SK-N-DZ (cell line): Measurements from ENCODE around the gene KLK3.
A peak's percentile ranks its signal among the peaks of the same experiment; 100 is the strongest.
"Not testable (repeated sequence)": the region's sequence is repeated elsewhere in the genome, so short reads cannot be mapped to it uniquely, and the experiment has no call there.

Experiments
- DNase-seq: peaks from one replicate; pipeline ENCODE4 v3.0.0-alpha.2; 2015; ENCODE audit warnings: low spot score

Gene KLK3

DNA sequence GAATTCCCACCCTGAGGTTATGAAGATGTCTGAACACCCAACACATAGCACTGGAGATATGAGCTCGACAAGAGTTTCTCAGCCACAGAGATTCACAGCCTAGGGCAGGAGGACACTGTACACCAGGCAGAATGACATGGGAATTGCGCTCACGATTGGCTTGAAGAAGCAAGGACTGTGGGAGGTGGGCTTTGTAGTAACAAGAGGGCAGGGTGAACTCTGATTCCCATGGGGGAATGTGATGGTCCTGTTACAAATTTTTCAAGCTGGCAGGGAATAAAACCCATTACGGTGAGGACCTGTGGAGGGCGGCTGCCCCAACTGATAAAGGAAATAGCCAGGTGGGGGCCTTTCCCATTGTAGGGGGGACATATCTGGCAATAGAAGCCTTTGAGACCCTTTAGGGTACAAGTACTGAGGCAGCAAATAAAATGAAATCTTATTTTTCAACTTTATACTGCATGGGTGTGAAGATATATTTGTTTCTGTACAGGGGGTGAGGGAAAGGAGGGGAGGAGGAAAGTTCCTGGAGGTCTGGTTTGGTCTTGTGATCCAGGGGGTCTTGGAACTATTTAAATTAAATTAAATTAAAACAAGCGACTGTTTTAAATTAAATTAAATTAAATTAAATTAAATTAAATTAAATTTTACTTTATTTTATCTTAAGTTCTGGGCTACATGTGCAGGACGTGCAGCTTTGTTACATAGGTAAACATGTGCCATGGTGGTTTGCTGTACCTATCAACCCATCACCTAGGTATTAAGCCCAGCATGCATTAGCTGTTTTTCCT, 7.0 kb downstream of the KLK3 start:
- DNase-seq, result peak; percentile 77

DNA sequence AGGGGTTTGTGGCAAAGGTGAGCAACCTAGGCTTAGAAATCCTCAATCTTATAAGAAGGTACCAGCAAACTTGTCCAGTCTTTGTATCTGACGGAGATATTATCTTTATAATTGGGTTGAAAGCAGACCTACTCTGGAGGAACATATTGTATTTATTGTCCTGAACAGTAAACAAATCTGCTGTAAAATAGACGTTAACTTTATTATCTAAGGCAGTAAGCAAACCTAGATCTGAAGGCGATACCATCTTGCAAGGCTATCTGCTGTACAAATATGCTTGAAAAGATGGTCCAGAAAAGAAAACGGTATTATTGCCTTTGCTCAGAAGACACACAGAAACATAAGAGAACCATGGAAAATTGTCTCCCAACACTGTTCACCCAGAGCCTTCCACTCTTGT, 14.8 kb downstream of the KLK3 start:
- DNase-seq, result no peak

DNA sequence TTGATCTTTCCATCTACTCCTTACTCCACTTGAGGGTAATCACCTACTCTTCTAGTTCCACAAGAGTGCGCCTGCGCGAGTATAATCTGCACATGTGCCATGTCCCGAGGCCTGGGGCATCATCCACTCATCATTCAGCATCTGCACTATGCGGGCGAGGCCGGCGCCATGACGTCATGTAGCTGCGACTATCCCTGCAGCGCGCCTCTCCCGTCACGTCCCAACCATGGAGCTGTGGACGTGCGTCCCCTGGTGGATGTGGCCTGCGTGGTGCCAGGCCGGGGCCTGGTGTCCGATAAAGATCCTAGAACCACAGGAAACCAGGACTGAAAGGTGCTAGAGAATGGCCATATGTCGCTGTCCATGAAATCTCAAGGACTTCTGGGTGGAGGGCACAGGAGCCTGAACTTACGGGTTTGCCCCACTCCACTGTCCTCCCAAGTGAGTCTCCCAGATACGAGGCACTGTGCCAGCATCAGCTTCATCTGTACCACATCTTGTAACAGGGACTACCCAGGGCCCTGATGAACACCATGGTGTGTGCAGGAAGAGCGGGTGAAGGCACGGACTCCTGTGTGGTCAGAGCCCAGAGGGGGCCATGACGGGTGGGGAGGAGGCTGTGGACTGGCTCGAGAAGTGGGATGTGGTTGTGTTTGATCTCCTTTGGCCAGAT, 15.8 kb downstream of the KLK3 start:
- no peak for DNase-seq

DNA sequence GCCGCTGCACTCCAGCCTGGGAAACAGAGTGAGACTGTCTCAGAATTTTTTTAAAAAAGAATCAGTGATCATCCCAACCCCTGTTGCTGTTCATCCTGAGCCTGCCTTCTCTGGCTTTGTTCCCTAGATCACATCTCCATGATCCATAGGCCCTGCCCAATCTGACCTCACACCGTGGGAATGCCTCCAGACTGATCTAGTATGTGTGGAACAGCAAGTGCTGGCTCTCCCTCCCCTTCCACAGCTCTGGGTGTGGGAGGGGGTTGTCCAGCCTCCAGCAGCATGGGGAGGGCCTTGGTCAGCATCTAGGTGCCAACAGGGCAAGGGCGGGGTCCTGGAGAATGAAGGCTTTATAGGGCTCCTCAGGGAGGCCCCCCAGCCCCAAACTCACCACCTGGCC, 18.3 kb downstream of the KLK3 start, which contains the start of gene KLK2:
Gene KLK2 (plus strand): TSS at position 384 of the 400 bp plus-strand sequence. CDS start 35 bp downstream, outside the sequence.
- DNase-seq, result no peak

DNA sequence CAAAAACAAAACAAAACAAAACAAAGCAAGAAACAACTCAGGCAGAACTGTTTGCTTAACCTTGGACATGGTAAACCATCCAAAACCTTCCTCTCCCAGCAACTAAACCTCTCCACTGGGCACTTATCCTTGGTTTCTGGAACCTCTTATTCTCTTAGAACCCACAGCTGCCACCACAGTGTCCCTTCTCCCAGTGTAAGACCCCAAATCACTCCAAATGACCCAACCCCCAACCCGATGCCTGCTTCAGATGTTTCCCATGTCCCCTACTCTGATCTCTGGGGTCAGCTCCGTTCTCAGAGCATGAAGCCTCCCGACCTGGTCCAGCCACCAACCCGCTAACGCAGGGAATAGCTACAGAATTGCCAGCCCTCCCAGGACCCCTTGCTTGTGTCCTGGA, 19.5 kb downstream of the KLK3 start:
- no peak for DNase-seq

DNA sequence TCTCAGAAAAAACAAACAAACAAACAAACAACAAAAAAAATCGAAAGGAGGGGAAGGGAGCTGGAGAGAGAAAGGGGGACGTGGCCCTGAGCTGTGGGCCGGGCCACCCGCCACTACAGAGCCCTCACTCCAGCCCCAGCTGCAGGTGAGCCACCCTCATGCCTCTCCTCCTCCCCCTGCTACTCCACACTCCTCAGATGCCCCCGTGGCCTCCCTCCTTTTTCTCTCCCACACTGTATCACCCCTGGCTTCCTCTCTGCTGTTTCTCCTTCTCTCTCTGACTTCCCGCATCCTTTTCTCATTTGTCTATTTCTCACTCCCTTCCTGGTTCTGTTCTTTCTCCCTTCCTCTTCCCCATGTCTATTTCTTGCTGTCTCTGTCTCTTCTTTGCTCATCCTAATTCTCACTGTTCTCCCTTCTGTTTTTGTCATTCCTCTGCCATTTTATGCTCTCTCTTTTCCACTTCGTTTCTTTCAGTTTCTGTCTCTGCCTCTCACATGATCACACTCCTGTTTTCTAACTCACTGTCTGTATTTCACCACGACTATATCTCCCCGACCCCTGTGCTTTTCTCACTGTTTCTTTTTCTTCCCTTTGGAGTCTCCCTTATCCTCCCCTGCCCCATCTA, 21.2 kb downstream of the KLK3 start:
- no peak for DNase-seq

DNA sequence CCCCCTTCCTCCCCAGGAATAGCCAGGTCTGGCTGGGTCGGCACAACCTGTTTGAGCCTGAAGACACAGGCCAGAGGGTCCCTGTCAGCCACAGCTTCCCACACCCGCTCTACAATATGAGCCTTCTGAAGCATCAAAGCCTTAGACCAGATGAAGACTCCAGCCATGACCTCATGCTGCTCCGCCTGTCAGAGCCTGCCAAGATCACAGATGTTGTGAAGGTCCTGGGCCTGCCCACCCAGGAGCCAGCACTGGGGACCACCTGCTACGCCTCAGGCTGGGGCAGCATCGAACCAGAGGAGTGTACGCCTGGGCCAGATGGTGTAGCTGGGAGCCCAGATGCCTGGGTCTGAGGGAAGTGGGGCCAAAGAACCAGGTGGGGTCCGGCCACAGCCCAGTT, 21.7 kb downstream of the KLK3 start:
- no peak for DNase-seq

DNA sequence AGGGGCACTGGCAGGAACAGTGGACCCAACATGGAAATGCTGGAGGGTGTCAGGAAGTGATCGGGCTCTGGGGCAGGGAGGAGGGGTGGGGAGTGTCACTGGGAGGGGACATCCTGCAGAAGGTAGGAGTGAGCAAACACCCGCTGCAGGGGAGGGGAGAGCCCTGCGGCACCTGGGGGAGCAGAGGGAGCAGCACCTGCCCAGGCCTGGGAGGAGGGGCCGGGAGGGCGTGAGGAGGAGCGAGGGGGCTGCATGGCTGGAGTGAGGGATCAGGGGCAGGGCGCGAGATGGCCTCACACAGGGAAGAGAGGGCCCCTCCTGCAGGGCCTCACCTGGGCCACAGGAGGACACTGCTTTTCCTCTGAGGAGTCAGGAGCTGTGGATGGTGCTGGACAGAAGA, 22.6 kb downstream of the KLK3 start:
- no peak for DNase-seq

DNA sequence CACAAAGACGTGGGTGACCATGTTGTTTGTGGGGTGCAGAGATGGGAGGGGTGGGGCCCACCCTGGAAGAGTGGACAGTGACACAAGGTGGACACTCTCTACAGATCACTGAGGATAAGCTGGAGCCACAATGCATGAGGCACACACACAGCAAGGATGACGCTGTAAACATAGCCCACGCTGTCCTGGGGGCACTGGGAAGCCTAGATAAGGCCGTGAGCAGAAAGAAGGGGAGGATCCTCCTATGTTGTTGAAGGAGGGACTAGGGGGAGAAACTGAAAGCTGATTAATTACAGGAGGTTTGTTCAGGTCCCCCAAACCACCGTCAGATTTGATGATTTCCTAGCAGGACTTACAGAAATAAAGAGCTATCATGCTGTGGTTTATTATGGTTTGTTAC, 24.1 kb downstream of the KLK3 start:
- no peak for DNase-seq

DNA sequence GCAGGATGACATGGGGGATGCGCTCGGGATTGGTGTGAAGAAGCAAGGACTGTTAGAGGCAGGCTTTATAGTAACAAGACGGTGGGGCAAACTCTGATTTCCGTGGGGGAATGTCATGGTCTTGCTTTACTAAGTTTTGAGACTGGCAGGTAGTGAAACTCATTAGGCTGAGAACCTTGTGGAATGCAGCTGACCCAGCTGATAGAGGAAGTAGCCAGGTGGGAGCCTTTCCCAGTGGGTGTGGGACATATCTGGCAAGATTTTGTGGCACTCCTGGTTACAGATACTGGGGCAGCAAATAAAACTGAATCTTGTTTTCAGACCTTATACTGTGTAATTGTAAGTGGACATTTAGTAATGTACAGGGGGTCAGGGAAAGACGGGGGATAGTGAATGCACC, 25.5 kb downstream of the KLK3 start:
- no peak for DNase-seq

DNA sequence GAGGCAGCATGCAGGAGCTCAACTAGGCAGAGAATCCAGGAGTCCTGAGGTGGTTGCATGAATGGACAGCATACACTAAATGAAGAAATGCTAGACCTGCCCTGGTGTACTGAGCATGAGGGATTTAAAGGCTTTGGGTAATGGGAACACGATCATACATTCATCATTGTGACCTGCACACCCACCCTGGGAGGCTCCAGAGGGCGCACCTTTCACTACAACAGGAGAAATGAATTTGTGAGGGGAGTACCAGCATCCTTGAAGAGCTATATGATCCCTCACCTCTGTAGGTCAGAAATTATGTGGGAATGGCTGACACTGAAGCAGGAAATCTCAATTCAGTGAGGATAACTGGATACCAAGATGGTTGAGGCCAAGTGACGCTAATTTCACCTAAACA, 27.5 kb downstream of the KLK3 start:
- no peak for DNase-seq

DNA sequence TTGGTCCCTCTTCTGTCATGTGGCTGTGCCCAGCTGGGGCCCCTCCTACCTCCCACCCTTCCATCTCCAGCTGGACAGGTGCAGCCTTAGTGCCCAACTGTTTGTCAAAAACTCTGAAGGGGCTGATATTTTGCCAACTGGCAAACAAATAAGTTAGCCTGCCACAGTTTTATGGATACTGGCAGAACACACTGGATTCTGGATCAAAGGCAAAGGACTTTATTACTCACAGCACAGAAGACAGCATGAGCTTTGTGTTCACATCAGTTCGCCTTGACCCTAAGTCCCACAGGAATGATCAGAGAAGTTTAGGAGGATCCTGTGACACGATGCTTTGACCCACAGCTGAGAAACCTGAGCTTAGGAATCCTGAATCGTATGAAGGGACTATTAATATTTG, 34.9 kb downstream of the KLK3 start:
- DNase-seq, result no peak

DNA sequence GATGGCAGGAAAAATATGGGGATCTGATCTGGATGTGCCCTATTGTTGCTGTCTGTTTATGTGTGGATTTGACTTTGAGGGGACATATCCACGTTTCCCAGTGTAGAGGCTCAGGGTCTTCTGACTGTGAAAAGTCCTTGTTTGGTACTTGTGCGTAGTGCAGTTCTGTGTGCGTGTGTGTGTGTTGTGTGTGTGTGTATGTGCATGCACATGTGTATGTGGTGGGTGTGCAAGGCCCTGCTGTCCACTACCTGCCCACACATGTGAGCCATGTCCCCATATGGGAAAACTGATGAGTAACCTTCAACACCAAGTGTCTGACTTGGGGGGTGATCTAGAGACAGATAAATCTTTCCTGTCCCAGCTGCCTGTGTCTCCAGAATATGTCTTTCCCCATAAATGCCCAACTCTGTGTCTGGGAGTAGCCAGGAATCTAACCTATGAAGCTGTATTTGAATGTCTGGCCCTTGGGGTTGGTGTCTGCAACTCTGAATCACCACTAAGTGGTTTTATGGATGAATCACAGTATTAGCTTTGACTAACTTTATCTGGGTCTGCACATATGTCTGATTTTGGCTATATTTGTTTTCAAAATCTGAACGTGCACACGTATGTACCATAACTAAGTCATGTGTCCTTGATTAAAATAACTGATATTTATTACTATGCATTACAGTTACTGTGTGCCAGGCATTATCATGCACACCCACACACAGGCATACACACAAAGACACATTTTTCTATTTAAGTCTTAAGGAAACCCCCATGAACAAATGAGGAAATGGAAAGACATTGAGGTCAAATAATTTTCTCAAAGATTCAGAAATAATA, 35.9 kb downstream of the KLK3 start:
- no peak for DNase-seq

DNA sequence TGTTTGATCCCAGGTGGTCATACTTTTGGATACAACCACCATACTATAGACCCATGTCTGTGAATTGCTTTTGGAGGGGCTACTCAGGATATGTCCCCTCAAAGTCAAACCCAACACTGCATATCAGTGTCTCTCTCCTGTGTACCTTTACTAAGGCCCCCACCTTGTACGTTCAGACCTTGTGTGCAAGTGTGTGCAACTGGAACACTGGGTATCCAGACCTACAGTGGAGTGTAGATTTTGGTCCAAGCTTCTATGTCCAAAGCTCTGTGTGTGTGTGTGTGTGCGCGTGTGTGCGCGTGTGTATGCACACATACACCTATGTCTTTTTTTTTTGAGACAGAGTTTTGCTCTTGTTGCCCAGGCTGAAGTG, 36.5 kb downstream of the KLK3 start:
- no peak for DNase-seq

DNA sequence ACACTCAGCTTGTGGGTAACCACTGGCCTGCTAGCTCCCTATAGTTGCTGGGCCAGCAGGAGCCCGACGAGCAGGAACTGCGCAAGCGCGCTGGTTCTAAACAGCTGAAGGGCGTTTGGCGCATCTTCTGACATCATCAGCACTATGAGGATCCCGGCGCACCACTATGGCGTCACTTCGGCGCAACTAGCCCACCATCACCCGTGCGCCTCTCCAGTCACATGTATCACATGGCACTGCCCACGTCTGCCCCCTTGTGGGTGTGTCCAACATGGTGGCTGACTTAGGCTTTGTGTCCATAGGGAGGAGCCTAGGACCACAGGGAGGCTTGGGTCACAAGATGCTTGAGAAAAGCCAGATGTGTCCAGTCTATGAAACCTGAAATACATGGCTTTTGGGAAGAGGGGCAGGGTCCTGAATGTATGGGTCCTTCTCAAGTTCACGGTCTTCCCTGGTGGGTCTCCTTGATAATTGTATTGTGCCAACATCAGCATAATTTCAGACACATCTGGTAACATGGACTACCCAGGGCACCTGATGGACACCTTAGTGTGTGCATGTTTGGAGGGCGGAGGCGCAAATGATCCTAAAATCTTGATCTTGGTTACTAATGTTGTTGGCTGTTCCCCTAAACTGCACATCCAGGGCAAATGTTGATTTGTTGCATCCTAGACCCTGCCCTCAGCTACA, 38.5 kb downstream of the KLK3 start:
- peak; percentile 52 for DNase-seq

DNA sequence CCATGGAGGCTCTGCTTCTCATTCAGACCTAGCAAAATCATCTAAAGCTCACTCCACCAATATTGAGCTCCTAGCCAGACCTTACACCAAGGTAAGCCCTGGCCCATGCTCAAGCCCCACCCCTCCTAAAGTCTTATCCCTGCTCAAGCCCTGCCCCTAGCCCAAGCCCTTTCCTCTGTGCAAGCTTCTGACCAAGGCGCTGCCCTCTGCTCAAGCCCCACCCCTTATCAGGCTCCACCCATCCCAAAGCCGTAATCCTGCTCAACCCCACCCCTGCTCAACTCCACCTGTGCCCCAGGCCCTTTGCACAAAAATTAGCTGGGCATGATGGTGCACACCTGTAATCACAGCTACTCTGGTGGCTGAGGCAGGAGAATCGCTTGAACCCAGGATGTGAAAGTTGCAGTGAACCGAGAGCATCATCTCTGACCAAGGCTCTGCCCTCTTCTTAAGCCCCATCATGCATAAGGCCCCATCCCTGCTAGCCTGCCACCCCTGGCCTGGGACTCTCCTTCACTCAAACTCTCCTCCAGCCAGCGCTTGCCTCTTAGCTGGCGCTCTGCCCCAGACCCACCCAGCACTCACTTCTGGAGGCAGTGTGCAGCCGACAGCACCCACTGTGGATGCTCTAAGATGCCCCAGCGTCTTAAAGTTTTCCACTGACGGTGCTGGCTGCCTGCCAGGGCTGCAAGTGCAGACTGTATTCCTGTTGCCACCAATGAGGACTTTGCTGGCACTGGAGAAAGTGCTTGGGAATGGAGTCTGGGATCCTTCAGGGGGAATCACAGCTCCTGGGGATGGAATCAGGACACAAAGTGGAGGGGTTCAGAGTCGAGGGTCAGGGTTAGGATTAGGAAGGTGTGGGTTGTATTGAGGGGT, 40.0 kb downstream of the KLK3 start:
- no peak for DNase-seq

DNA sequence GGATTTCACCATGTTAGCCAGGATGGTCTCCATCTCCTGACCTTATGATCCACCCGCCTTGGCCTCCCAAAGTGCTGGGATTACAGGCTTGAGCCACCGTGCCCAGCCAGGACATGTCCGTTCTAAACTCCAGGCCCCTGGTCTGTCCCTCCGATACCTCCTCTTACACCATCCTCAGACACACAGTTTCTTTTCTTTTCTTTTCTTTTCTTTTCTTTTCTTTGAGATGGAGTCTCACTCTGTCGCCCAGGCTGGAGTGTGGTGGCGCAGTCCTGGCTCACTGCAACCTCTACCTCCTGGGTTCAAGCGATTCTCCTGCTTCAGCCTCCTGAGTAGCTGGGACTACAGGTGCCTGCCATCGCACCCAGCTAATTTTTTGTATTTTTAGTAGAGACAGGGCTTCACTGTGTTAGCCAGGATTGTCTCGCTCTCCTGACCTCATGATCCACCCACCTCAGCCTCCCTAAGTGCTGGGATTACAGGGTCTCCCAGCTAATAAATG, 41.4 kb downstream of the KLK3 start:
- DNase-seq, result not testable (repeated sequence)

DNA sequence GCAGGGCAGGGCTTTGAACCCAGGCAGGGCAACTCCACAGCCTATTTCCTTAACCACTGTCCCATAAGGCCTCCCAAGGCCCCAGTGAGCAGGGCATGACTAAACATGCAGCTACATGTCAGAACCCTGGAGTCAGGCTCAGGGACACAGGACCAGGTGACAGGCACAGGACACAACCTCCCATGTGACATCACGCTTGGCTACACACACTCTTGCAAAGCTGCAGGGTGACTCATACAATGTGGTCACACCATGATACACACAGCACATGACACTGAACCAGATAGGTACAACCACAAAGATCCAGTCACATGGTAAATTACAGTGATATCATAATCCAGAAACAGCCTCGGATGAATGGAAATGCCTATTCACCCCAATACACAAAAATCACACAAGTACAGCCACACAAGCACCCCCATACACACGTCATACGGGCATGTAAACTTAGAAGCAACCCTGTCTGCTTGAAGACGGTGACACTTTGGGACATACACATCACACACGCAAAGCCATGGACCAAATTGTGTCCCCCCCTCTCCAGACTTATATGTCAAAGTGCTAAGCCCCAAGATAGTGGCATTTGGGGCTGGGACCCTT, 42.0 kb downstream of the KLK3 start:
- DNase-seq, result no peak

DNA sequence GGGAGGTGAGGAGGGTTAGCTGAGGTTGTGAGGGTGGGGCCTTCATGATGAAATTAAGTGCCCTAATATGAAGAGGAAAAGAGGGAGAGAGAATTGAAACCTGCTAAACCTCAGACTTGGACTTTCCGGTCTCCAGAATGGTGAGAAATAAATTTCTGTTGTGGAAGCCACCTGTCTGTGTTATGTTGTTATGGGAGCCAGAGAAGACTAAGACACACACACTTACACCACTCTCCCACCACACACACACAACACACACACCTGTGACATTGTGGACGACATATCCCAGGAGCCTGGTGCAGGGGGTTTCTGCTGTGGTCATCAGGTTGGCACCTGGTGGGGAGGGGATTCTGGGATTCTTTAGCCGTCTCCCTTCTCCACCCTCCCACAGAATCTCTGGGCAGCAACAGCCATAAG, 42.5 kb downstream of the KLK3 start:
- DNase-seq, result no peak

DNA sequence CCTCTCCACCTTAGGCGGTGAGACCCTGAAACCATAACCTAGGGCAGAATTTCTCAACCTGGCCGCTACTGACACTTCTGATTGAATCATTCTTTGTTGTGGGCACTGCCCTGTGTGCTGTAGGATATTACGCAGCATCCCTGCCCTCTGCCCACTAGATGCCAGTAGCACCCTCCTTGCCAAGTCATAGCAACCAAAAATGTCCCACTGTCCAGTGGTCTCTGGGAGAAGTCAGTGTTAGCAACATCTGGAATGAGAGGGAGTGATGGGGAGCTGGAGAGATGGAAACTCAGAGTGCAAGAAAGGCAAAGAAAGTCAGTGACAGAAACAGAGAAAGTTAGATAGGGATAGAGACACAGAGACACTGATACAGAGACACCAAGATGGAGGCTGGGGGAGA, 42.9 kb downstream of the KLK3 start:
- DNase-seq, result no peak
